Transverse colon (tissue), 4 donors: ENCODE data around the gene C15orf40. TPM values are rescaled to one million over a fixed set of nuclear protein-coding genes. Genes with fewer than 3 reads are reported as not detected.

Experiments used
- DNase-seq: peaks from one replicate; pipeline ENCODE4 v3.0.0-alpha.2; 2019
- H3K27ac ChIP-seq, 4 donors: fragments of 200-600 bp; sonication (generic); 2 replicates each; pipeline ENCODE4 v1.5.1; 2016 to 2018; ENCODE audit warnings: inconsistent platforms in 4 of 4
- H3K27me3 ChIP-seq: fragments of 200-600 bp; sonication (generic); 2 replicates; pipeline ENCODE4 v1.5.1; 2017; ENCODE audit warnings: inconsistent platforms
- H3K36me3 ChIP-seq, 4 donors: fragments of 200-600 bp; sonication (generic); 2 replicates each; pipeline ENCODE4 v1.5.1; 2017 to 2019; ENCODE audit warnings: inconsistent platforms in 4 of 4
- H3K4me1 ChIP-seq, 4 donors: fragments of 200-600 bp; sonication (generic); 2 replicates each; pipeline ENCODE4 v1.5.1; 2017 to 2020; ENCODE audit warnings: inconsistent platforms in 4 of 4
- H3K4me3 ChIP-seq, 4 donors: fragments of 200-600 bp; sonication (generic); 1 replicate in 1 of 4; 2 replicates in 3 of 4; pipeline versions ENCODE4 v1.5.1 to v1.6.1; 2017 to 2019; ENCODE audit warnings: inconsistent platforms in 4 of 4
- H3K9me3 ChIP-seq, 2 donors: fragments of 200-600 bp; sonication (generic); 2 replicates each; pipeline ENCODE4 v1.5.1; 2017 to 2019; ENCODE audit warnings: inconsistent platforms in 2 of 2
- EP300 ChIP-seq: sonication (generic); formaldehyde crosslinking; IDR thresholded peaks from one replicate; pipeline ENCODE4 v1.6.1; 2017; ENCODE audit warnings: antibody characterized with exemption, low read depth
- POLR2A ChIP-seq: fragments of 450-650 bp; IDR thresholded peaks from one replicate; pipeline ENCODE4 v1.6.1; 2016; ENCODE audit warnings: antibody characterized with exemption, mild to moderate bottlenecking, moderate library complexity
- POLR2AphosphoS5 ChIP-seq, 3 donors: sonication (generic); formaldehyde crosslinking; IDR thresholded peaks; one replicate each; pipeline ENCODE4 v1.6.1; 2016; ENCODE audit warnings: antibody characterized with exemption in 3 of 3
- WGBS, 2 donors: methylation state at CpG; one replicate each; pipeline ENCODE4 v1.1.5; 2018; ENCODE audit warnings: low coverage in 1 of 2; 5-methylcytosine and 5-hydroxymethylcytosine counted together
- in situ Hi-C, 4 donors: fragments of 200-750 bp; cut with MboI; loops; one replicate each; pipeline versions ENCODE4 v1.15.0 to v1.15.1; 2017; ENCODE audit warnings: low sequenced_read_pairs in 3 of 4, low pct_ligation_motif_present in 1 of 4, low pct_unique_long_range_greater_than_20kb in 1 of 4
- intact Hi-C: fragments of 100-400 bp; cut with DNase I; formaldehyde crosslinking; loops from one replicate; pipeline ENCODE4 v1.15.1; 2023; ENCODE audit warnings: low total_unique reads
- total RNA-seq, 4 donors: library from RNA; depleted of rRNA; stranded (reverse); fragments of >200 nt; gene quantifications; one replicate each; pipeline ENCODE4 v1.1.0, GENCODE V29; 2016
- TF ChIP-seq, protein P1 (sequence below), 5 experiments: fragments of 200-600 bp in 3 of 5; fragments of 450-650 bp in 2 of 5; sonication (generic) in 3 of 5; IDR thresholded peaks; 1 replicate in 2 of 5; 2 replicates in 3 of 5; pipeline ENCODE4 v1.5.1; 2016 to 2017; ENCODE audit warnings: antibody characterized with exemption in 5 of 5, inconsistent platforms in 3 of 5, mild to moderate bottlenecking in 2 of 5, moderate library complexity in 1 of 5

The C15orf40 gene
- total RNA-seq, 4 donors from 2014 or later = 10.6 to 42.8 (median 18.9) TPM

DNA sequence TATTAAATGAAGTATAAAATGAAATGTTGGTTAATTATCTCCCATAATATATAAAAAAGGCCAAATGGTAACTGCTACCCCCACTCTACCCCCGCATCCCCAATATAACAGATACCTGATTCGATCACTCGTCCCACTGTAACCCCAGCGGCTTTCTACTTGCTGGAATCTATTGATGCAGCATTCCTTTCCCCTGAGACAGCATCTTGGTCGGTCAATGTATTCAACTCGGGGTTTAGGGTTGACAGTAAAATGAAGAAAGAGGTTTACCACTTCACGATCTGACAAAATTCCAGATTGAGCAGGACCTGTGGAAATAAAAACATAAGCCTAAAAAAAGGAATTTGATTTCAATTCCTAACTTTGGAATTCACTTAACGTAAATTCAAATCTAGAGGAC, 18.6 kb upstream of the C15orf40 start:
- no peak overlapping the region for H3K4me3 ChIP-seq
- DNase-seq = no peak
- TF ChIP-seq POLR2A = no peak
- TF ChIP-seq POLR2AphosphoS5 (IDR thresholded peaks at IDR 0.05) = no peak
- no peak for TF ChIP-seq EP300
- TF ChIP-seq, protein P1, sequence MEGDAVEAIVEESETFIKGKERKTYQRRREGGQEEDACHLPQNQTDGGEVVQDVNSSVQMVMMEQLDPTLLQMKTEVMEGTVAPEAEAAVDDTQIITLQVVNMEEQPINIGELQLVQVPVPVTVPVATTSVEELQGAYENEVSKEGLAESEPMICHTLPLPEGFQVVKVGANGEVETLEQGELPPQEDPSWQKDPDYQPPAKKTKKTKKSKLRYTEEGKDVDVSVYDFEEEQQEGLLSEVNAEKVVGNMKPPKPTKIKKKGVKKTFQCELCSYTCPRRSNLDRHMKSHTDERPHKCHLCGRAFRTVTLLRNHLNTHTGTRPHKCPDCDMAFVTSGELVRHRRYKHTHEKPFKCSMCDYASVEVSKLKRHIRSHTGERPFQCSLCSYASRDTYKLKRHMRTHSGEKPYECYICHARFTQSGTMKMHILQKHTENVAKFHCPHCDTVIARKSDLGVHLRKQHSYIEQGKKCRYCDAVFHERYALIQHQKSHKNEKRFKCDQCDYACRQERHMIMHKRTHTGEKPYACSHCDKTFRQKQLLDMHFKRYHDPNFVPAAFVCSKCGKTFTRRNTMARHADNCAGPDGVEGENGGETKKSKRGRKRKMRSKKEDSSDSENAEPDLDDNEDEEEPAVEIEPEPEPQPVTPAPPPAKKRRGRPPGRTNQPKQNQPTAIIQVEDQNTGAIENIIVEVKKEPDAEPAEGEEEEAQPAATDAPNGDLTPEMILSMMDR (IDR thresholded peaks at IDR 0.05) = no peak
- no peaks in the 10 kb centered on the region for H3K9me3 ChIP-seq
- no peak overlapping the region for H3K27ac ChIP-seq
- H3K36me3 ChIP-seq = peaks cover 0 to 43% (median 14%) of the 10 kb centered on the region in 4 donors
- H3K4me1 ChIP-seq = no peaks in the 10 kb centered on the region
- no peaks in the 10 kb centered on the region for H3K27me3 ChIP-seq
- 92 to 93% methylated on average over 8 of the region's 8 CpGs for WGBS, 2 donors
- in situ Hi-C loops (no loop called here), intact Hi-C loops (no loop called here)

DNA sequence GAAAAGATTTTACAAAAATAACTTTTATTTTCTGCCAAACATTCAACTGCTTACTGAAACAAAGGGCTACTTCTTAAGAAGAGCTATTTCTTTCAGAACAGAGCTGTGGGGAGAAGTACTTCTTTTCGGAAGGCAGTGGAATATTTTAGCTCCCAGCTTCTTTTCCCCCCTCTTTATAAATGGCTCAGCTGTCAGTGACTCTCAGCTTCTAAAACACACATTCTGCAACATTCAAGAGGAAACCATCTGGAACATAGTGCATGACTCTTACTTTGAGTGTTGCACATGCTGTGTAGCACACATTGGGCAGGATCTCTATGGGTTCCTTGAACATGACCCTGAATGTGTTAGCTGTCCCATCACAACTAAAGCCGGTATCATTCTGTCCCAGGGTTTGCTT, 7.0 kb upstream of the C15orf40 start:
- no peak for DNase-seq
- no peaks in the 10 kb centered on the region for H3K9me3 ChIP-seq
- H3K4me3 ChIP-seq = no peak overlapping the region
- 78 to 85% methylated on average over 2 of the region's 2 CpGs for WGBS, 2 donors
- H3K4me1 ChIP-seq = no peaks in the 10 kb centered on the region
- in situ Hi-C loops = loop anchor here (25.0 kb wide), 2 partner anchors 181 to 481 kb away; partner anchors contain the start of gene RPS17 (in 4 of the 4)
- TF ChIP-seq POLR2AphosphoS5 (IDR thresholded peaks at IDR 0.05) = no peak
- TF ChIP-seq EP300 = no peak
- TF ChIP-seq POLR2A = no peak
- TF ChIP-seq, protein P1 (IDR thresholded peaks at IDR 0.05) = no peak
- no peaks in the 10 kb centered on the region for H3K27me3 ChIP-seq
- peaks cover 0 to 44% (median 17%) of the 10 kb centered on the region in 4 donors for H3K36me3 ChIP-seq
- intact Hi-C loops = no loop called here
- H3K27ac ChIP-seq = no peak overlapping the region

DNA sequence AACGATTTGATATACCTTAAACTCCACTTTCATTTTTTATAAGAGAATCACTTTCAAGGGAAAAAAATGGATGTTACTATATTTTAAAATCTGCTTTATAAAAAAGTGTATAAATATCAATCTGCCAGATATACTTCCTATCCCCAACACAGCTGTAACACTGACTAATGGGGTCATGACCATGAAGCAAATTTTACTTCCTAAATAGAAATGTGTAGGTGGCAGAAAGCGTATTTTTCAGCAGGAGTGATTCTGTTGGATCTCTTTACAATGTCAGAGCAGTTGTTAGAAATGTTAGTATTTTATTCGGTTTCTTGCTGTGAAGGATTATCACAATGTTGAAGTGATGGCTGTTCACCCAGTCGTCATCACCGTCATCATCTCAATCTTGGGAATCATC, 5.5 kb upstream of the C15orf40 start:
- TF ChIP-seq EP300 (no peak), POLR2A (no peak), POLR2AphosphoS5 (IDR thresholded peaks at IDR 0.05) (no peak)
- TF ChIP-seq, protein P1 (IDR thresholded peaks at IDR 0.05) = no peak
- H3K27me3 ChIP-seq = no peaks in the 10 kb centered on the region
- 88 to 89% methylated on average over 5 of the region's 5 CpGs for WGBS, 2 donors
- no peak for DNase-seq
- no peak overlapping the region for H3K27ac ChIP-seq
- no peak overlapping the region for H3K4me3 ChIP-seq
- H3K9me3 ChIP-seq = no peaks in the 10 kb centered on the region
- peaks cover 0 to 44% (median 17%) of the 10 kb centered on the region in 4 donors for H3K36me3 ChIP-seq
- in situ Hi-C loops = loop anchor here (25.0 kb wide), 2 partner anchors 180 to 480 kb away; partner anchors contain the start of gene RPS17 (in 4 of the 4)
- intact Hi-C loops = no loop called here
- peaks cover 4 to 7% (median 5%) of the 10 kb centered on the region in 4 donors for H3K4me1 ChIP-seq

DNA sequence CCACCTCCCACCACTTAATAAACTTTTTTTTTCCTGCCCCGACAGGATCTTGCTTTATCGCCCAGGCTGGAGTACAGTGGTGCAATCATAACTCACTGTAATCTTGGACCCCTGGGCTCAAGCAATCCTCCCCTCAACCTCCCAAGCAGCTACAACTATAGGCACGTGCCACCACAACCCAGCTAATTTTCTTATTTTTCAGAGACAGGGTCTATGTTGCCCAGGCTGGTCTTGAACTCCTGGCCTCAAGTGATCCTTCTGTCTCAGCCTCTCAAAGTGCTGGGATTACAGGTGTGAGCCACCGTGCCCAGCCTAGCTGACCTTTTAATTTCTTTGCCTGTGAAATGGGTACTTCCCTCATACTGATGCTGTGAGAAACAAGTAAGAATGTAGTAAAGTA, 3.9 kb upstream of the C15orf40 start:
- WGBS, 2 donors = 83 to 88% methylated on average over 4 of the region's 4 CpGs
- H3K4me3 ChIP-seq = no peak overlapping the region
- H3K36me3 ChIP-seq = peaks cover 0 to 37% (median 16%) of the 10 kb centered on the region in 4 donors
- no peak for DNase-seq
- no peaks in the 10 kb centered on the region for H3K9me3 ChIP-seq
- TF ChIP-seq POLR2AphosphoS5 (IDR thresholded peaks at IDR 0.05) (no peak), POLR2A (no peak), EP300 (no peak)
- TF ChIP-seq, protein P1 (IDR thresholded peaks at IDR 0.05) = no peak
- no peak overlapping the region for H3K27ac ChIP-seq
- in situ Hi-C loops (loop anchor here (25.0 kb wide), 2 partner anchors 178 to 478 kb away; partner anchors contain the start of gene RPS17 (in 4 of the 4)), intact Hi-C loops (no loop called here)
- no peaks in the 10 kb centered on the region for H3K27me3 ChIP-seq
- peaks cover 10 to 14% (median 11%) of the 10 kb centered on the region in 4 donors for H3K4me1 ChIP-seq
